HG02588 (cell line): ENCODE results near the gene CCDC47.
A peak's percentile ranks its signal among the peaks of the same experiment; 100 is the strongest.

Experiments used
- ATAC-seq: cut with Tn5 transposase; IDR thresholded peaks from one replicate; pipeline ENCODE4 v1.9.1; 2021; ENCODE audit warnings: mild to moderate bottlenecking, moderate library complexity; ENCODE audit not compliant: unreplicated experiment

CCDC47 gene

DNA sequence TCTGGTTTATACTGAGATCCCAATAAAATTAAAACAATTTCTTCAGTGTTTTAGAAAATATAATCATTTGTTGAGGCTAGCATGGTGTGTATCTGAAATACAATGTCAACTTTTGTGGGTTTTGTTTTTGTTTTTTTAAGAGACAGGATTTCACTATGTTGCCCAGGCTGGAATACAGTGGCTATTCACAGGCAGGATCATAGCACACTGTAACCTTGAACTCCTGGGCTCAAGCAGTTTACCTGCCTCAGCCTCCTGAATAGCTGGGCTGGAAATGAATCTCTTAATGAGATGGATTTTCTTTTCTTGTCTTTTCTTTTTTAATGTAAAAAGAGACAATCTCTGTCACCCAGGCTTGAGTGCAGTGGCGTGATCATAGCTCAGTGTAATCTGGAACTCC lies 12.7 kb upstream of the CCDC47 start:
- no peak for ATAC-seq

- ATAC-seq: no peak
These were observed 12.2 kb upstream of the CCDC47 start for GRCh38 chr17:63785556-63785955.

DNA sequence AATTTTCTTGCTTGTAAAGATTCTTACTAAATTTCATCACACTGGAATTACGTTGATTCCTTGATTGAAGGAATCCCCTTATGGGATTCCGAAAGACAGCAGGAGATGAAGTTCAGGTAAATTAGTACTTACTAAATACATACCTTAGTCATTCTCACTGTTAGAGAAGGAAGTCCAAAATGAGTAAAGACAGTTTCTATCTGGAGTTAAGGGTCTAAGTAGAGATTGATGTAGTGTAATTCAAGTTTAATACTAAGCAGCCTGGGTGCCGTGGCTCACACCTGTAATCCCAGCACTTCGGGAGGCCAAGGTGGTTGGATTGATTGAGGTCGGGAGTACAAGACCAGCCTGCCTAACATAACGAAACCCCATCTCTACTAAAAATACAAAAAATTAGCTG lies 10.1 kb upstream of the CCDC47 start:
- ATAC-seq: no peak

DNA sequence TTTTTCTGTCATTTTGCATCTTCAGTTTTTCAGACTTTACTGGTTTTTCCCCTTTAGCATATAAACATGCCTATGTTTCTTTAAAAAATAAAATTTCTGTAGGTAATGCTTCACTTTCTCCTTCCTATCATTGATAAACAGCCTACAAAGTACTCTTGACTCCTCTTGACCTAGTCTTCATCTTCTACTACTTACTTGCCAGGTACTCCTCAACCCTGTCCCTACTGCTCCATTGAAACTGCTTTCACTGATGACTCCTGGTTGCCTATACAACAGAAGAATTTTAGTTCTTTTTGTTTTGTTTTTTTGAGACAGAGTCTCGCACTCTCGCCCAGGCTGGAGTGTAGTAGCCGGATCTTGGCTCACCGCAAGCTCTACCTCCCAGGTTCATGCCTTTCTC lies 7.5 kb upstream of the CCDC47 start:
- ATAC-seq: no peak

DNA sequence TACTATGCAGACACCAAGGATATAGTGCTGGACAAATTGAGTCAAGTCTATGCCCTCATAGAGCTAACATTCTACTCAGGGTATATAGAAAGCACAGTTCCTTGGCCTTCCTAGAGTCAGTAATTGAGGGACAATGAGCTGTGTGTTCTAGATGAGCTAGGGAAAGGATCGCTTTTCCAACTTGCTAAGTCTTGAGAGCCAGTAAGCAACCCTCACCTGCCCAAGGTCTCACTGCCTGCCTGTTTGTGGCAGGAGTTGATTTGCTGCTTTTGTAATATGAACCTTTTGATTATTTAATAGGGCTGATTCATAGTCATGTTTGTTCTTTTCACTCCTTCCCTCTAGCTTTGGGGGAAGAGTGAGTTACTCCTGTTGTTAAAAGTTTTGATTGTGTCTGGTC lies 7.1 kb upstream of the CCDC47 start:
- ATAC-seq: no peak

GRCh38 chr17:63775420-63775819 lies 2.0 kb upstream of the CCDC47 start:
- no peak for ATAC-seq

DNA sequence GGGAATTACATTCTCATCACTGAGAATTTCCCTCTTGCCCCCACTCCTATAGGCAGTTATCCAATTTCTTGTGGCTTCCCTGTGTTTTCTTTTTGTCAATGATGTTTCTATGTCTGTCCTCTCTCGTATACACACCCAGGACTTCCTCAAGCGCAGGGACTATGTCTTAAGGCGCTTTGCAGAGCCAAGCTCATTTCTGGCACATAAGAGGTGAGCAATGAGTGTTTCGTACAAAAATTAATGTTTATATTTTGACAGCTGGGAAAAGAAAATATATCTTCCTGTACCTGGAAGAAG lies 1.5 kb upstream of the CCDC47 start:
- ATAC-seq: no peak

DNA sequence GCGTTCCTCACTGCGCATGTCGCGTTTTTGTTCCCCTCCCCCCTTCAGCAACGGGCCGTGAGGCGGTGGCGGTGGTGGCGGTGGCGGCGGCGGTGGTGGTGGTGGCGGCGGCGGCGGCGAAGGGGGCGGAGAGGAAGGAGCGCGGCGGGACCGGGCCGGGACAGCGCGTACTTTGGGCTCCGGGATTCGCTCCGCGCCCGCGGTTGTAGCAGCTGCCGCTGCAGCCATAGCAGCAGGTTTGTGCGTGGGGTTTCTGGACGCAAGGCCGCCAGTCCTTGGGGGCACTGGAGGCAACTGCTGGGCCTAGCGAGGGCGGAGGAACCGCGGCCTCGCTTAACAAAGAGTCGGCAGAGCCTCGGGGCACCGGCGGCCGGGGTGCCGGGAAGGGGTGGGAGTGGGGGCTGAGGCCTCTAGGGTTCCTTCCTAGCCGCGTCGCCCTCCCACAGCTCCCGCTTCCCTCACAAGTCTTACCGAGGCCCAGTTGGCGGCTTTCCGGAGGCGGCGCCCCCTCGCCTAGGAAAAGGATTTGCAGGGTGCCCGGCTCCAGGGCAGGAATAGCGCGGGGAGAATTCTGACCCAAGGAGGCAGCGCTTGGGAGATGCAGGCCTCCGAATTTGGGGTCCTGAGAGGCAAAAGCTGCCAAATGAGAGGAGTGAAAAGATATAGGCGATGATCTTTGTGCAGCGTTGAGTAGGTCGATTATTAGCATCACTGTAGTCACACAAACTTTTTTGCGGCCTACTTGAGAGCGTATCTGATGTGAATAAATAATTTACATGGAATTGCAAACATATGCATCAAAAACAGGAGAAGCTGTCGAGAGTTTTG lies 958 bp upstream of the CCDC47 start, which contains the start of gene DDX42:
Gene DDX42 (plus strand): TSS at position 30 of the 828 bp plus-strand sequence. CDS start 12,880 bp downstream, outside the sequence.
- ATAC-seq: no peak

DNA sequence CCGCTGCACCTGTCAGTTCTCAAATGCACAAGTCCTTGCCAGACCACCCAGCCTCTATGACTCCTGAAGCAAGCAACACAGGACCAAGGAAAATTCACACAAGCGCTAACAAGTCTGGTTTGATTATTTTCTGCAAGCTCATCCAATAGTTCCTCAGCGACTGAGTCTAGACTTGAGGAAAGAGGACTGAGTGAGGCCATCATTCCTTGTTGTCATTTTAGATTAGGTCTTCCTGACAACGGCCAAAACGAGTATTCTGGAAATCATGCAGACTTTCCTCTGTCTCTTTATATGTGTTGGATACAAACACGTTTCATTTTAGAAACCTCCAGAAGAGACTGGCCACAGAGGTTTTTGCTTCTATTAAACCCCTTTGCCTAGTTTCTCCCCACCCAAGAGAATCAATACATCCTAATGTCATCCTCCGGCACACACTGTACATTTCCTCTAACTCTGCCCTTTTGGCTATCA lies 561 bp downstream of the CCDC47 start:
- no peak for ATAC-seq

DNA sequence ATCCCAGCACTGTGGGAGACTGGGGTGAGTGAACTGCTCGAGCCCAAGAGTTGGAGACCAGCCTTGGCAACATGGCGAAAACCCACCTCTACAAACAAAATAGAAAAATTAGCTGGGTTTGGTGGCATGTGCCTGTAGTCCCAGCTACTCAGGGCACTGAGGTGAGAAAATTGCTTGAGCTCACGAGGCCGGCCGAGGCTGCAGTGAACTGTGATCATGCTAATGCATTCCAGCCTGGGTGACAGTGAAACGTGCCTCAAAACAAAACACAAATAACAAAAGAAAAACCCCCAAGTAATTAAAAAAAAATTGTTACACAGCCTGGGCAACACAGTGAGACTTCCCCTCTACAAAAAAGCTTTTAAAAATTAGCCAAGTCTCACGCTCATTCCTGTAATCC lies 5.0 kb downstream of the CCDC47 start:
- ATAC-seq: no peak

GRCh38 chr17:63766754-63767153 lies 6.6 kb downstream of the CCDC47 start:
- no peak for ATAC-seq

GRCh38 chr17:63764716-63765115 lies 8.7 kb downstream of the CCDC47 start:
- no peak for ATAC-seq

GRCh38 chr17:63762161-63763078 lies 11.0 kb downstream of the CCDC47 start:
- no peak for ATAC-seq

- no peak for ATAC-seq
These were observed 12.4 kb downstream of the CCDC47 start for GRCh38 chr17:63760771-63761539.

DNA sequence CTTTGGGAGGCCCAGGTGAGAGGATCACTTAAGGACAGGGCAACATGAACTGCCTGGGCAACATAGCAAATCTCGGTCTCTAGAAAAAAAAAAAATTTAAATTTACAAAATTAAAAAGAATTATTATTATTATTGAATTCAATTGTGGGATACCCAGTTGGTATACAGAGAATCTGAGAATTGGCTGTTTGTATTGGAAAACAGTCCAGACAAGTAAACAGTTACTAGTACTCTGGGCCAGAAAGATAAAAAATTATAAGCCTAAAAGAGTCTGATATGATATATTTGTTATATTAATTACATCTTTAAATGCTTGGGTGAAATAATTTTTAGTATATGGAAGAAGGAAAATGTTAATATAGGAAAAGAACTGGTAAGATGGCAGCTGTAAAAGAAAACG lies 15.0 kb downstream of the CCDC47 start:
- ATAC-seq: no peak

- ATAC-seq: no peak
These were observed 19.4 kb downstream of the CCDC47 start for GRCh38 chr17:63754046-63754445.

GRCh38 chr17:63753215-63753614 lies 20.2 kb downstream of the CCDC47 start:
- no peak for ATAC-seq

GRCh38 chr17:63752707-63753106 lies 20.7 kb downstream of the CCDC47 start:
- no peak for ATAC-seq

- no peak for ATAC-seq
These were observed 21.6 kb downstream of the CCDC47 start for GRCh38 chr17:63751806-63752205.

- peak; percentile 80 for ATAC-seq
These were observed 31.8 kb downstream of the CCDC47 start, which contains the start of gene STRADA for GRCh38 chr17:63741408-63742173. TSS of gene STRADA (minus strand) at chr17:63741799. CDS start at chr17:63728369, 13,430 bp downstream.

DNA sequence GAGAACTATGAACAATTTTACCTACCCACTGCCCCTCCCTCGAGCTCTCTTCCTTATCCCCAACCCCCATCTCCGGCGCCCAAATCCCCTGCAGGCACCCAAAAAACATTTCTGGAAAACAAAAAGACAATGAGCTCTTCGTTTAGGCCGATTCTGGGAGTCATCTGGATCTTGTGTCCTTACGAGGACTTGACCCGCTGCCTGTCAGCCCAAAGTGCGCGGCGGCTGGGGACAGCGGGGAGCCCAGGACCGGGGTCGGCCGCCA lies 32.3 kb downstream of the CCDC47 start:
- peak; percentile 20 for ATAC-seq
